Fibroblast of pulmonary artery (primary cell): ENCODE data around the gene PRXL2B.
"Not testable (repeated sequence)": the region's sequence is repeated elsewhere in the genome, so short reads cannot be mapped to it uniquely, and the experiment has no call there.

Source experiments
- DNase-seq: peaks from one replicate; pipeline ENCODE4 v3.0.0-alpha.2; 2010; ENCODE audit warnings: low read depth
- H3K4me3 ChIP-seq: replicated peaks from 2 replicates; pipeline ENCODE4 v1.5.1; 2011; ENCODE audit warnings: low read depth, mild to moderate bottlenecking, control low read depth, low read length, moderate library complexity
- CTCF ChIP-seq: IDR thresholded peaks from 2 replicates; pipeline ENCODE4 v1.5.1; 2011; ENCODE audit warnings: mild to moderate bottlenecking, control low read depth, low read length, inconsistent platforms; ENCODE audit errors: missing control alignments

The PRXL2B gene

DNA sequence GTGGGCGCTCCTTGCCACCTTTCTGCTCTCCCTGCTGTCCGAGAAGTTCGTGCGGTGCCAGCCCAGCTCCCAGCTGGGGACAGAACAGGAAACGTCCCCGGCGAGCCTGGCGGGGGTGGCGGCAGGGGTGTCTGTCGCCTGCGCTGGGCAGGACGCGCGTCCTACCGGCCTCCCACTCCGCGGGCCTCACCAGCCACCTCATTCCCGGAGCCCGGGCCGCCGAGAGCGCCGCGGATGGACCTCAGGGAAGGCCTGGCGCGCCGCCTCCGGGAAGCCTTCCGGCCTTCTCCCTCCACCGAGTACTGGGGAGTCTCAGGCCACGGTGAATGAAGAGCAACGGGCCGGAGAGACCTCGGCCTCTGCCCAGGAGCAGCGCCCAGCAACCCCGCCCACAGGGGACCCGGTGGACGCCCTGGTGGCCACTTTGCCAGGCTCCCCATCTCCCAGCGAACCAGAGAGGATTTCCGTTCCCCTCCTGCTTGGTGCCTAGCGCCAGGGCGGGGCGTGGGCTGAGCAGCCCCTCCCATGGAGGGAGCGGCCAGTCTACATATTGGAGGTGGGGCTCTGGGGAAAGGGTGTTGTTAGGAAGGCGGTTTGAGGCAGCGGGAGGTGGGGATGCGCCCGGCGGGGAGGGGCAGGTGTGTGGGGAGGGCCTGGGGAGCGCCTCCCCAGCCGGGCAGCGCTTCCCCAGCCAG lies 39.9 kb upstream of the PRXL2B start:
- H3K4me3 ChIP-seq, result peak overlapping the region; percentile 45
- peak; percentile 43 for DNase-seq
- no peak for TF ChIP-seq CTCF

- DNase-seq, result no peak
- H3K4me3 ChIP-seq, result no peak overlapping the region
Observed at GRCh38 chr1:2547210-2548067, 39.1 kb upstream of the PRXL2B start.

DNA sequence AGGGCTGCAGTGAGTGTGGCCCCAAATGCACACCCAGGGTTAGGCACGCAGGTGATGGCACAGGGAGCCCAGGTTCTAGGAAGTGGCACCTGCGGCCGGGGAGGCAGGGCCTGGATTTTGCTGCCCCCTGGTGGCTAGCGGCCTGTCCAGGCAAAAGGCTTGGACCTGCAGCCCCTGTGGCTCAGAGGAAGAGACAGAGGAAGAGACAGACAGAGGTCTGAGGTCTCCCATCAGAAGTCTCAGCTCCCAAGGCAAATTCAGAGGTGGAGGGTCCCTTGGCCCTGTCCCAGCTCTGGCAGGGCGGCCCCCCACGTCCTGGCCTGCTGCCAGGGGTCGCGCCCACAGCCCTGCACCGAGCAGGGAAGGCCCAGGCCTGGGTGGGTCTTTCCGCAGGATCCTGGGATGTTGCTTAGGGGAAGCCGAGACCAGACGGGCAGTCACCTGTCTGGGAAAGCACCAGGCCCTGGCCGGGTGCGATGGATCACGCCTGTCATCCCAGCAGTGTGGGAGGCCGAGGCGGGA lies 38.4 kb upstream of the PRXL2B start:
- peak; percentile 63 for DNase-seq
- TF ChIP-seq CTCF, result peak; percentile 92
- no peak overlapping the region for H3K4me3 ChIP-seq

More at GRCh38 chr1:2547210-2548067, 39.1 kb upstream of the PRXL2B start:
- TF ChIP-seq CTCF, result no peak

DNA sequence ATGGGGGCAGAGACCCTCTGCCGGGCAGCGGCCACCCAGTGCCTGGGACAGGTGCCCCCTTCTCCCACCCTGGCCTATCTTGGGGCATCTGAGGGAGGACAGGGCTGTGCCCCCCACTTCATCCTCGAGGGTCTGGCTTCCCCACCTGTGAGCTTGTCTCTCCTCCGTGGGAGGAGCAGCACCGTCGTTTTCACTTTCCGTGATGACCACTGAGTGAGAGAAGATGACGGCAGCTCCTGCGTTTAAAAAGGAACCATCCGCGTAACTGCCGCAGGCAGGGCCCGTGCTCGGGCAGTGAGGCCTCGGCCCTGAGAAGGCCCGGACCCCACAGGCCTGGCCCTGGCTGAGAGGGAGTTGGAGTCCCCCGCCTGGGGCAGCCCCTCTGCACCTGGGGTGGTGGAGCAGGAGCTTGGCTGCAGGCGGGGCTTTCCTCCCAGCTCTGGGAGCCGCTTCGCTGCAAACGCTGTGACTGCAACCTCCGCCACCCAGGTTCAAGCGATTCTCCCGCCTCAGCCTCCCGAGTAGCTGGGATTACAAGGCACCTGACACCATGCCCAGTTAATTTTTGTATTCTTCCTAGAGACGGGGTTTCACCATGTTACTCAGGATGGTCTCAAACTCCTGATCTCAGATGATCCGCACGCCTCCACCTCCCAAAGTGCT lies 37.1 kb upstream of the PRXL2B start:
- not testable (repeated sequence) for H3K4me3 ChIP-seq, DNase-seq

DNA sequence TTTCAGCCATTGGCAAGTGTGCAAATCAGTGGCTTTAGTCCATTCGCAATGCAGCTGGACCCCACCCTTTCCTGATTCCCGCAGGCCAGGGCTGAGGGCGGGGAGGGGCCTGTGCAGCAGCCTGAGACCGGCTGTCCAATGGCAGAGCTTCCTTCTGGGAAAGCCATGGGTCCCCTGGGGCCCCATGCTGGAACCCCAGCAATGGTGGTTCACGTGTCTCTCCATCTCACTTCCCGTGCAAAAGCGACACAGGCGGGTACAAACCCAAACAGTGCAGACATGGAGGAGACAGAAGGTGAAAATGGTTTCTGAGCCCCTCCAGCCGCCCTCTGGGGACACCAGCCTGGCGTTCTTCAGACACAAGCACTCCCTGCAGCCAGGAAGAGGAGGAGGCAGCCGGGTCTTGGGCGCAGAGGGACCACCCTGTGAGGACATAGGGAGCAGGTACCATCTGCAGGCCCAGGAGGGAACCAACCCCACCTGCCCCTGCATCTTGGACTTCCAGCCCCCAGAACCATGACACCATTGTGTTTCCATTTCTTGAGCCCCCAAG lies 36.2 kb upstream of the PRXL2B start:
- not testable (repeated sequence) for H3K4me3 ChIP-seq, DNase-seq

GRCh38 chr1:2551544-2551943 lies 35.0 kb upstream of the PRXL2B start:
- not testable (repeated sequence) for H3K4me3 ChIP-seq, DNase-seq

DNA sequence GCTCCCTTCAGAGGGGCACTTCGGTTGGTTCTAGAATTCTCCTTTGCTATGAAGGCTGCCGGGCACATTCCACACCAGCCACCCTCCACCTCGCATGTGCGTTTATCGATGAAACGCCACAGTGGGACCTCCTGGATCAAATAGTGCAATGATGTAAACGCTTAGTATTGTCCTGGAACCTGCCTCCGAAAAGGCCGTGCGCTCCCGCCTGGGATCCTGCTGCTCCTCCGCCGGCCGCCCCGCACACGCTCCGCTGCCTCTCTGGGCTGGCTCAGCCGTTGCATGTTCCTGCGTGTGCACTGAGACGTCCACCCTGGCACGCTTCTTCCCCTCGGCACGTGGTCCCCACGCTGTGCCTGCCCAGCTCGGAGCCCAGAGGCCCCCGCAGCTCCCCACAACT lies 34.4 kb upstream of the PRXL2B start:
- no peak overlapping the region for H3K4me3 ChIP-seq
- TF ChIP-seq CTCF, result no peak
- no peak for DNase-seq

GRCh38 chr1:2553076-2553475 lies 33.5 kb upstream of the PRXL2B start:
- H3K4me3 ChIP-seq, DNase-seq: not testable (repeated sequence)
